Liver (tissue), 3 donors: ENCODE data around the gene RPUSD4.

Source experiments
- CTCF ChIP-seq: fragments of 150-350 bp; IDR thresholded peaks from 2 replicates; pipeline ENCODE4 v1.5.1; 2017; ENCODE audit warnings: improper control_type of control experiment, low read depth, low read length; ENCODE audit not compliant: missing input control
- GABPA ChIP-seq, 2 donors: IDR thresholded peaks in 1 of 2; conservative IDR thresholded peaks in 1 of 2; 2 replicates each; pipeline ENCODE4 v1.6.1; 2016; ENCODE audit warnings: antibody characterized with exemption in 2 of 2, mild to moderate bottlenecking in 1 of 2, moderate library complexity in 1 of 2
- HNF4G ChIP-seq: IDR thresholded peaks from 2 replicates; pipeline ENCODE4 v1.6.1; 2016; ENCODE audit warnings: antibody characterized with exemption
- JUND ChIP-seq, 2 donors: IDR thresholded peaks; 2 replicates each; pipeline ENCODE4 v1.6.1; 2016; ENCODE audit warnings: antibody characterized with exemption in 2 of 2
- RAD21 ChIP-seq, 2 donors: IDR thresholded peaks; 2 replicates each; pipeline ENCODE4 v1.6.1; 2016; ENCODE audit warnings: antibody characterized with exemption in 2 of 2, mild to moderate bottlenecking in 2 of 2
- REST ChIP-seq: IDR thresholded peaks from 2 replicates; pipeline ENCODE4 v1.6.1; 2016; ENCODE audit warnings: antibody characterized with exemption, mild to moderate bottlenecking
- TAF1 ChIP-seq: conservative IDR thresholded peaks from 2 replicates; pipeline ENCODE4 v1.6.1; 2016; ENCODE audit warnings: antibody characterized with exemption, mild to moderate bottlenecking
- YY1 ChIP-seq: IDR thresholded peaks from 2 replicates; pipeline ENCODE4 v1.6.1; 2016; ENCODE audit warnings: antibody characterized with exemption, mild to moderate bottlenecking
- donor health status: healthy.
- donor health status: healthy.

GRCh38 chr11:126176853-126177470 lies 34.5 kb downstream of the RPUSD4 start:
- TF ChIP-seq CTCF: no peak
- TF ChIP-seq HNF4G: no peak
- TF ChIP-seq RAD21 (IDR thresholded peaks at IDR 0.05): no peak
- no peak for TF ChIP-seq GABPA (IDR thresholded peaks at IDR 0.05 in 1 of 2, conservative IDR thresholded peaks at IDR 0.05 in 1 of 2)
- no peak for TF ChIP-seq TAF1
- no peak for TF ChIP-seq REST
- TF ChIP-seq YY1: no peak
- TF ChIP-seq JUND (IDR thresholded peaks at IDR 0.05): no peak
